ENCODE results near the gene SF3B4. TPM values are rescaled to one million over a fixed set of nuclear protein-coding genes. Genes with fewer than 3 reads are reported as not detected.

Gene SF3B4
- total and polyA plus RNA-seq, 2 of the 13 experiments (the other 11 are each of a cell fraction or from before 2014, with no cell fraction given) = 13.8 to 14.8 TPM

DNA sequence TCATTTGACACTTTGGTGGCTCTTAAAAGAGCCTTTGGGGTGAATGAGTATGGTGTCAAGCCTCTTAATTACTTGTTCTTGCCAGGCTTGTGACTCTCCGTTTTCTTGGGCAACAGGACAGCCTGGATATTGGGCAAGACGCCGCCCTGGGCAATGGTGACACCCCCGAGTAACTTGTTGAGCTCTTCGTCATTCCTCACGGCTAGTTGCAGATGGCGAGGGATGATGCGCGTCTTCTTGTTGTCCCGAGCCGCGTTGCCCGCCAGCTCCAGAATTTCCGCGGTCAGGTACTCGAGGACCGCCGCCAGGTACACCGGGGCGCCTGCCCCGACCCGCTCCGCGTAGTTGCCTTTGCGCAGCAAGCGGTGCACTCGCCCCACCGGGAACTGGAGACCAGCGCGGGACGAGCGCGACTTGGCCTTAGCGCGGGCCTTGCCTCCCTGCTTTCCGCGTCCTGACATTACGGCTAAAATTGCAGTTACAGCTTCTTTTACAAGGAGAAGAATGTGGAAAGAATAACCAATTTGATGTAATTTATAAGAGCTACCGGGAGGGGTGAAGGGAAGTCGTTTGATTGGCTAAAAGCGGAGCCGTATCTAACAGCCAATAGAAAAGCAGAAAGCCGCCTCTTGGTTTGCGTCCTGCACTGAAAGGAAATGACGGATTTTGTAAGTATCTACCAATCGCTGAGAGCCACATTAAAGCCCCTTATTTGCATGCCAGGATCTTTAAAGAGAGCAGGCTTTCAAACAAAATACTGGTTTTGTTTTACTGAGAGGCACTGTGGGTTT, 40.0 kb downstream of the SF3B4 start (continued):
- TF ChIP-seq SNAPC2 (CRISPR knock-in tag; IDR thresholded peaks at IDR 0.05) = no peak
- no peak for TF ChIP-seq ZSCAN21 (CRISPR knock-in tag; IDR thresholded peaks at IDR 0.05; ENCODE audit: borderline replicate concordance)
- no peak for TF ChIP-seq HNF4G (IDR thresholded peaks at IDR 0.05; ENCODE audit: borderline replicate concordance, low read depth, low read length)
- no peak for TF ChIP-seq HNF4G (CRISPR knock-in tag; IDR thresholded peaks at IDR 0.05; ENCODE audit: borderline replicate concordance, low read depth)
- no peak for TF ChIP-seq GTF2F1 (IDR thresholded peaks at IDR 0.05; ENCODE audit: low read length)
- TF ChIP-seq MIER2 (CRISPR knock-in tag; IDR thresholded peaks at IDR 0.05) = no peak
- TF ChIP-seq PPARG (CRISPR knock-in tag; conservative IDR thresholded peaks at IDR 0.05) = no peak
- TF ChIP-seq CBX5 (CRISPR knock-in tag; IDR thresholded peaks at IDR 0.05; ENCODE audit: borderline replicate concordance) = 0 out of 2 replicates have a peak, but pooled peaks have one; percentile 14
- no peak for TF ChIP-seq EHMT2 (IDR thresholded peaks at IDR 0.05; ENCODE audit: borderline replicate concordance, low read depth, low read length)
- peak; percentile 68 for TF ChIP-seq SALL1 (CRISPR knock-in tag; IDR thresholded peaks at IDR 0.05)
- TF ChIP-seq HHEX (CRISPR knock-in tag; IDR thresholded peaks at IDR 0.05) = no peak
- TF ChIP-seq, protein P1, sequence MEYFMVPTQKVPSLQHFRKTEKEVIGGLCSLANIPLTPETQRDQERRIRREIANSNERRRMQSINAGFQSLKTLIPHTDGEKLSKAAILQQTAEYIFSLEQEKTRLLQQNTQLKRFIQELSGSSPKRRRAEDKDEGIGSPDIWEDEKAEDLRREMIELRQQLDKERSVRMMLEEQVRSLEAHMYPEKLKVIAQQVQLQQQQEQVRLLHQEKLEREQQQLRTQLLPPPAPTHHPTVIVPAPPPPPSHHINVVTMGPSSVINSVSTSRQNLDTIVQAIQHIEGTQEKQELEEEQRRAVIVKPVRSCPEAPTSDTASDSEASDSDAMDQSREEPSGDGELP (IDR thresholded peaks at IDR 0.05; ENCODE audit: borderline replicate concordance, low read depth) = no peak
- TF ChIP-seq, protein P2, sequence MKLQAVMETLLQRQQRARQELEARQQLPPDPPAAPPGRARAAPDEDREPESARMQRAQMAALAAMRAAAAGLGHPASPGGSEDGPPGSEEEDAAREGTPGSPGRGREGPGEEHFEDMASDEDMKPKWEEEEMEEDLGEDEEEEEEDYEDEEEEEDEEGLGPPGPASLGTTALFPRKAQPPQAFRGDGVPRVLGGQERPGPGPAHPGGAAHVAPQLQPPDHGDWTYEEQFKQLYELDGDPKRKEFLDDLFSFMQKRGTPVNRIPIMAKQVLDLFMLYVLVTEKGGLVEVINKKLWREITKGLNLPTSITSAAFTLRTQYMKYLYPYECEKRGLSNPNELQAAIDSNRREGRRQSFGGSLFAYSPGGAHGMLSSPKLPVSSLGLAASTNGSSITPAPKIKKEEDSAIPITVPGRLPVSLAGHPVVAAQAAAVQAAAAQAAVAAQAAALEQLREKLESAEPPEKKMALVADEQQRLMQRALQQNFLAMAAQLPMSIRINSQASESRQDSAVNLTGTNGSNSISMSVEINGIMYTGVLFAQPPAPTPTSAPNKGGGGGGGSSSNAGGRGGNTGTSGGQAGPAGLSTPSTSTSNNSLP (IDR thresholded peaks at IDR 0.05; ENCODE audit: low read depth, low read length) = peak; percentile 63; the same call in 1 of the 2 replicates
- no peak; the same call in 1 of the 2 replicates for TF ChIP-seq WIZ (CRISPR knock-in tag; IDR thresholded peaks at IDR 0.05)
- TF ChIP-seq NFE2L1 (CRISPR knock-in tag; IDR thresholded peaks at IDR 0.05; ENCODE audit: borderline replicate concordance) = no peak
- no peak; the same call in 1 of the 2 replicates for TF ChIP-seq AHR (CRISPR knock-in tag; IDR thresholded peaks at IDR 0.05)
- no peak for TF ChIP-seq ZNF720 (CRISPR knock-in tag; IDR thresholded peaks at IDR 0.05)
- no peak for TF ChIP-seq TSC22D2 (CRISPR knock-in tag; IDR thresholded peaks at IDR 0.05; ENCODE audit: borderline replicate concordance)
- TF ChIP-seq CBX1 (IDR thresholded peaks at IDR 0.05; ENCODE audit: low read depth) = no peak
- no peak for TF ChIP-seq ZNF354B (CRISPR knock-in tag; IDR thresholded peaks at IDR 0.05)
- no peak for TF ChIP-seq ZNF672 (CRISPR knock-in tag; IDR thresholded peaks at IDR 0.05)
- TF ChIP-seq ZNF781 (CRISPR knock-in tag; IDR thresholded peaks at IDR 0.05; ENCODE audit: borderline replicate concordance, not compliant biosample characterization) = peak; percentile 40
- TF ChIP-seq U2AF1 (optimal IDR thresholded peaks at IDR 0.05; ENCODE audit: low read depth, low read length) = peak; percentile 38
- no peak for TF ChIP-seq ZBTB21 (CRISPR knock-in tag; IDR thresholded peaks at IDR 0.05)
- TF ChIP-seq CHCHD3 (CRISPR knock-in tag; IDR thresholded peaks at IDR 0.05) = no peak; the same call in 1 of the 2 replicates
- TF ChIP-seq ZNF292 (CRISPR knock-in tag; IDR thresholded peaks at IDR 0.05; ENCODE audit: borderline replicate concordance, low read depth) = no peak
- no peak for TF ChIP-seq MATR3 (CRISPR knock-in tag; IDR thresholded peaks at IDR 0.05)
- peak; percentile 98 for TF ChIP-seq HNRNPLL (IDR thresholded peaks at IDR 0.05; ENCODE audit: low read depth, low read length, poor library complexity, severe bottlenecking)

Data from HepG2 (cell line).